H1 (cell line): Measurements from ENCODE around the gene ZFTA. TPM values are rescaled to one million over a fixed set of nuclear protein-coding genes. Genes with fewer than 3 reads are reported as not detected.

Source experiments
- CTCF ChIA-PET: fragments of 300-600 bp; sonication (Branson Sonifier 250); formaldehyde crosslinking; loops from one replicate; lab custom pipeline; 2021; ENCODE audit not compliant: partially characterized antibody; lab: Charles Lee
- POLR2A ChIA-PET: fragments of 300-600 bp; sonication (Branson Sonifier 250); formaldehyde crosslinking; loops from one replicate; lab custom pipeline; 2021; ENCODE audit warnings: inconsistent platforms; ENCODE audit not compliant: partially characterized antibody; lab: Charles Lee
- DNase-seq, 2 experiments: peaks; one replicate each; pipeline versions ENCODE4 v3.0.0 to v3.0.0-alpha.2; 2010 to 2022; ENCODE audit warnings: low spot score in 2 of 2, low read depth in 1 of 2, mixed read lengths in 1 of 2
- FAIRE-seq: peaks from 2 replicates; lab custom pipeline; 2011; peaks lifted over from hg19 to GRCh38; lab: Jason Lieb, UNC
- H2AFZ ChIP-seq: 2 replicates; pipeline ENCODE4 v1.8.1; 2012; ENCODE audit warnings: low read length, inconsistent platforms
- H2AK5ac ChIP-seq: 2 replicates; pipeline ENCODE4 v1.6.1; 2013; ENCODE audit warnings: low read depth, low read length
- H2BK120ac ChIP-seq: replicated peaks from 2 replicates; pipeline ENCODE3; 2013; ENCODE audit warnings: low read depth, low read length, inconsistent platforms
- H2BK12ac ChIP-seq: 2 replicates; pipeline ENCODE4 v1.6.1; 2013; ENCODE audit warnings: low read depth, low read length
- H2BK15ac ChIP-seq: 2 replicates; pipeline ENCODE4 v1.6.1; 2013; ENCODE audit warnings: low read length
- H2BK20ac ChIP-seq: 2 replicates; pipeline ENCODE4 v1.6.1; 2013; ENCODE audit warnings: low read length
- H2BK5ac ChIP-seq: 2 replicates; pipeline ENCODE4 v1.6.1; 2013; ENCODE audit warnings: low read depth, low read length
- H3K14ac ChIP-seq: 2 replicates; pipeline ENCODE4 v1.6.1; 2013; ENCODE audit warnings: inconsistent platforms; ENCODE audit not compliant: insufficient read length
- H3K18ac ChIP-seq: 2 replicates; pipeline ENCODE4 v1.6.1; 2013; ENCODE audit warnings: low read length; ENCODE audit errors: extremely low read depth
- H3K23ac ChIP-seq: 2 replicates; pipeline ENCODE4 v1.6.1; 2013; ENCODE audit warnings: inconsistent platforms; ENCODE audit not compliant: insufficient read length
- H3K23me2 ChIP-seq: 2 replicates; pipeline ENCODE4 v1.6.1; 2013; ENCODE audit warnings: low read depth, low read length
- H3K27ac ChIP-seq: 2 replicates; pipeline ENCODE4 v1.6.1; 2011; ENCODE audit warnings: low read depth, low read length, inconsistent platforms
- H3K27me3 ChIP-seq, 4 experiments: replicated peaks in 1 of 4; 1 replicate in 1 of 4; 2 replicates in 3 of 4; pipeline versions ENCODE4 v1.6.1 to v1.8.1; 2011 to 2013; ENCODE audit warnings: low read length in 3 of 4, mild to moderate bottlenecking in 3 of 4, inconsistent platforms in 2 of 4, mixed read lengths in 2 of 4, moderate library complexity in 1 of 4; ENCODE audit not compliant: control insufficient read depth in 3 of 4, insufficient read depth in 3 of 4; ENCODE audit errors: extremely low read depth in 1 of 4
- H3K36me3 ChIP-seq, 4 experiments: 2 replicates each; pipeline versions ENCODE4 v1.6.1 to v1.8.1; 2011 to 2013; ENCODE audit warnings: mild to moderate bottlenecking in 4 of 4, low read length in 3 of 4, moderate library complexity in 2 of 4, control low read depth in 1 of 4, inconsistent platforms in 1 of 4; ENCODE audit not compliant: insufficient read depth in 4 of 4, control insufficient read depth in 2 of 4
- H3K4ac ChIP-seq: replicated peaks from 2 replicates; pipeline ENCODE3; 2013; ENCODE audit warnings: low read length, low read depth, mixed read lengths, inconsistent platforms; ENCODE audit not compliant: insufficient read length
- H3K4me1 ChIP-seq, 4 experiments: replicated peaks in 1 of 4; 1 replicate in 1 of 4; 2 replicates in 3 of 4; pipeline versions ENCODE4 v1.6.1 to v1.8.1; 2011 to 2013; ENCODE audit warnings: low read length in 3 of 4, inconsistent platforms in 2 of 4, mixed read lengths in 1 of 4; ENCODE audit not compliant: insufficient read depth in 4 of 4, control insufficient read depth in 3 of 4
- H3K4me2 ChIP-seq, 2 experiments: 2 replicates each; pipeline versions ENCODE4 v1.6.1 to v1.8.1; 2011 to 2013; ENCODE audit warnings: low read depth in 2 of 2, low read length in 2 of 2, control low read depth in 1 of 2, inconsistent platforms in 1 of 2, mild to moderate bottlenecking in 1 of 2; ENCODE audit not compliant: insufficient read depth in 1 of 2
- H3K4me3 ChIP-seq, 4 experiments: fragments of 200-600, 300-600 bp in 1 of 4; sonication (generic), shearing (Covaris generic), sonication (Bioruptor Twin) in 1 of 4; 2 replicates each; pipeline versions ENCODE4 v1.5.1 to v1.8.1; 2011 to 2016; ENCODE audit warnings: low read length in 4 of 4, low read depth in 3 of 4, control low read depth in 2 of 4, inconsistent platforms in 2 of 4, mild to moderate bottlenecking in 2 of 4, mixed read lengths in 1 of 4, moderate library complexity in 1 of 4; ENCODE audit not compliant: insufficient read depth in 2 of 4; ENCODE audit errors: extremely low read depth in 1 of 4
- H3K56ac ChIP-seq: replicated peaks from 2 replicates; pipeline ENCODE3; 2013; ENCODE audit warnings: low read depth, mild to moderate bottlenecking, mixed read lengths, low read length, inconsistent platforms; ENCODE audit not compliant: insufficient read length
- H3K79me1 ChIP-seq: 2 replicates; pipeline ENCODE4 v1.6.1; 2013; ENCODE audit warnings: low read depth, low read length, control low read depth
- H3K79me2 ChIP-seq, 2 experiments: 2 replicates each; pipeline versions ENCODE4 v1.6.1 to v1.8.1; 2012 to 2013; ENCODE audit warnings: low read length in 2 of 2, mild to moderate bottlenecking in 2 of 2, inconsistent platforms in 1 of 2; ENCODE audit not compliant: insufficient read depth in 2 of 2, control insufficient read depth in 1 of 2
- H3K9ac ChIP-seq, 4 experiments: replicated peaks in 1 of 4; 1 replicate in 1 of 4; 2 replicates in 3 of 4; pipeline versions ENCODE4 v1.6.1 to v1.8.1; 2011 to 2013; ENCODE audit warnings: low read depth in 3 of 4, low read length in 3 of 4, control low read depth in 2 of 4, mild to moderate bottlenecking in 2 of 4, moderate library complexity in 2 of 4, inconsistent platforms in 1 of 4; ENCODE audit errors: extremely low read depth in 1 of 4
- H3K9me3 ChIP-seq, 2 experiments: 2 replicates each; pipeline versions ENCODE4 v1.6.1 to v1.8.1; 2012 to 2013; ENCODE audit warnings: mild to moderate bottlenecking in 2 of 2, moderate library complexity in 2 of 2, control low read depth in 1 of 2, inconsistent platforms in 1 of 2, low read depth in 1 of 2, low read length in 1 of 2, mixed read lengths in 1 of 2; ENCODE audit not compliant: insufficient read depth in 2 of 2
- H4K20me1 ChIP-seq, 2 experiments: replicated peaks in 1 of 2; 2 replicates each; pipeline versions ENCODE3 to v1.8.1; 2011 to 2013; ENCODE audit warnings: inconsistent platforms in 2 of 2, low read length in 2 of 2, mild to moderate bottlenecking in 1 of 2; ENCODE audit not compliant: insufficient read depth in 2 of 2, control insufficient read depth in 1 of 2
- H4K5ac ChIP-seq: 2 replicates; pipeline ENCODE4 v1.6.1; 2013; ENCODE audit warnings: low read length, low read depth, mixed read lengths, inconsistent platforms; ENCODE audit not compliant: insufficient read length
- H4K8ac ChIP-seq: 2 replicates; pipeline ENCODE4 v1.8.0; 2013; ENCODE audit warnings: mild to moderate bottlenecking, moderate library complexity, low read length, inconsistent platforms; ENCODE audit not compliant: insufficient read depth; ENCODE audit errors: extremely low read depth
- H4K91ac ChIP-seq: replicated peaks from 2 replicates; pipeline ENCODE3; 2013; ENCODE audit warnings: low read length, mixed read lengths, inconsistent platforms; ENCODE audit not compliant: insufficient read length
- CEBPB ChIP-seq: IDR thresholded peaks from 2 replicates; pipeline ENCODE4 v1.6.1; 2012; ENCODE audit warnings: low read depth, low read length
- GTF2F1 ChIP-seq: IDR thresholded peaks from 2 replicates; pipeline ENCODE4 v1.6.1; 2012; ENCODE audit warnings: low read depth, low read length, improper control_type of control experiment, borderline replicate concordance
- HDAC2 ChIP-seq, 2 experiments: fragments of 300-600 bp in 1 of 2; sonication (generic) in 1 of 2; IDR thresholded peaks; 2 replicates each; pipeline ENCODE4 v1.6.1; 2011 to 2012; ENCODE audit warnings: low read depth in 2 of 2, low read length in 2 of 2, mild to moderate bottlenecking in 2 of 2, moderate library complexity in 2 of 2, borderline replicate concordance in 1 of 2, inconsistent platforms in 1 of 2
- KDM1A ChIP-seq: fragments of 200-600, 300-600 bp; sonication (generic); IDR thresholded peaks from 2 replicates; pipeline ENCODE4 v1.7.1; 2016; ENCODE audit warnings: mild to moderate bottlenecking, low read length, borderline replicate concordance
- KDM4A ChIP-seq: IDR thresholded peaks from one replicate; pipeline ENCODE4 v1.7.1; 2012; ENCODE audit warnings: low read depth, mild to moderate bottlenecking, moderate library complexity, low read length, inconsistent platforms; ENCODE audit not compliant: severe bottlenecking
- NANOG ChIP-seq: IDR thresholded peaks from 2 replicates; pipeline ENCODE4 v1.6.1; 2011; ENCODE audit warnings: low read length, low read depth, mild to moderate bottlenecking, inconsistent platforms; ENCODE audit not compliant: insufficient read depth, poor library complexity, severe bottlenecking
- RBBP5 ChIP-seq: IDR thresholded peaks from 2 replicates; pipeline ENCODE4 v1.7.1; 2012; ENCODE audit warnings: low read depth, mild to moderate bottlenecking, inconsistent platforms, low read length, moderate library complexity, borderline replicate concordance
- RNF2 ChIP-seq: fragments of 200-900, 300-1000 bp; sonication (generic); IDR thresholded peaks from 2 replicates; pipeline ENCODE4 v1.7.1; 2016; ENCODE audit warnings: borderline replicate concordance, low read depth, mild to moderate bottlenecking, antibody characterized with exemption, low read length; ENCODE audit not compliant: poor library complexity, severe bottlenecking; ENCODE audit errors: missing control alignments
- SAP30 ChIP-seq: fragments of 300-600 bp; sonication (generic); IDR thresholded peaks from 2 replicates; pipeline ENCODE4 v1.7.1; 2012; ENCODE audit warnings: low read length, moderate library complexity, mild to moderate bottlenecking, inconsistent platforms; ENCODE audit not compliant: insufficient read depth, insufficient replicate concordance
- SP1 ChIP-seq: IDR thresholded peaks from 2 replicates; pipeline ENCODE4 v1.6.1; 2011; ENCODE audit warnings: low read depth, low read length
- SP2 ChIP-seq: IDR thresholded peaks from 2 replicates; pipeline ENCODE4 v1.6.1; 2012; ENCODE audit warnings: mild to moderate bottlenecking, low read length, inconsistent platforms
- USF2 ChIP-seq: IDR thresholded peaks from 2 replicates; pipeline ENCODE4 v1.6.1; 2011; ENCODE audit warnings: low read length, improper control_type of control experiment
- WGBS, 2 experiments: shearing (Covaris generic) in 1 of 2; methylation state at CpG; one replicate each; pipeline versions ENCODE4 v1.1.6 to v1.1.7; 2013 to 2015; ENCODE audit warnings: low lambda C conversion rate in 2 of 2, mixed read lengths in 2 of 2, inconsistent platforms in 1 of 2, low coverage in 1 of 2, missing lambda C conversion rate in 1 of 2; ENCODE audit not compliant: insufficient replicate concordance in 2 of 2, insufficient coverage in 1 of 2, insufficient read length in 1 of 2; ENCODE audit errors: extremely low coverage in 1 of 2, missing lambda C conversion rate in 1 of 2; 5-methylcytosine and 5-hydroxymethylcytosine counted together
- polyA plus RNA-seq, 7 experiments: library from polyadenylated mRNA; depleted of rRNA in 3 of 7; stranded (reverse) in 5 of 7; unstranded in 2 of 7; fragments of >200 nt in 5 of 7; fragments of 200-250 nt in 2 of 7; gene quantifications; 1 replicate in 5 of 7; 2 replicates in 1 of 7; 4 replicates in 1 of 7; pipeline versions ENCODE4 v1.2.1 to v1.2.3, GENCODE V29; 2011 to 2013; ENCODE audit warnings: missing spikeins in 2 of 7, mixed read lengths in 2 of 7
- total RNA-seq: library from RNA; stranded (reverse); fragmentation: NEBNext Ultra II Directional; extraction: Animal tissue kit (Norgen Biotek cat#: 25700); gene quantifications from 2 replicates; pipeline ENCODE4 v1.2.1, GENCODE V29; 2021

ZFTA gene
- total and polyA plus RNA-seq, 2 of the 8 experiments (the other 6 are each of a cell fraction or from before 2014, with no cell fraction given), result 9.5 to 34.0 TPM

- no peak overlapping the region for H3K27ac ChIP-seq
- H4K20me1 ChIP-seq, result peaks cover 2% of the 10 kb centered on the region in 2 experiments
- no peak overlapping the region for H3K4me3 ChIP-seq
- FAIRE-seq, result no peak
- H2AFZ ChIP-seq, result no peak overlapping the region
- no peaks in the 10 kb centered on the region for H3K27me3 ChIP-seq
- no peak overlapping the region for H3K56ac ChIP-seq
- H4K91ac ChIP-seq, result no peak overlapping the region
- DNase-seq, result no peak
- no peaks in the 10 kb centered on the region for H3K23me2 ChIP-seq
- no peaks in the 10 kb centered on the region; the same call in 1 of the 2 replicates for H3K79me1 ChIP-seq
- no peak overlapping the region for H3K14ac ChIP-seq
- no peak overlapping the region for H3K18ac ChIP-seq
- H2BK5ac ChIP-seq, result no peak overlapping the region
- no peak overlapping the region for H3K9ac ChIP-seq
- H3K4me2 ChIP-seq, result no peak overlapping the region
- no peak overlapping the region for H3K23ac ChIP-seq
- H2AK5ac ChIP-seq, result no peak overlapping the region
- H4K5ac ChIP-seq, result no peak overlapping the region
- no peak overlapping the region for H4K8ac ChIP-seq
- whole genome bisulfite sequencing, 2 experiments, result 92% methylated on average over 3 of the region's 3 CpGs; no CpG with 5 or more reads in 1 of the 2 experiments
- peaks cover 0 to 29% of the 10 kb centered on the region in 2 experiments; a peak in 1 of 4 replicates for H3K79me2 ChIP-seq
- H2BK120ac ChIP-seq, result no peak overlapping the region
- H2BK12ac ChIP-seq, result no peak overlapping the region
- no peak overlapping the region for H2BK15ac ChIP-seq
- H3K36me3 ChIP-seq, result no peaks in the 10 kb centered on the region
- H2BK20ac ChIP-seq, result no peak overlapping the region
- CTCF ChIA-PET, result interaction anchor here (2.8 kb wide), 1 partner anchor 9 kb away, joined by 22 read pairs; no protein-coding TSS in a partner anchor
- no peak overlapping the region for H3K4ac ChIP-seq
- POLR2A ChIA-PET, result no interaction called here
- H3K4me1 ChIP-seq, result no peaks in the 10 kb centered on the region
- H3K9me3 ChIP-seq, result no peaks in the 10 kb centered on the region
- TF ChIP-seq KDM4A, result no peak
- TF ChIP-seq GTF2F1, result no peak
- TF ChIP-seq USF2, result no peak
- TF ChIP-seq KDM1A, result no peak
- TF ChIP-seq NANOG, result no peak
- no peak for TF ChIP-seq RBBP5
- no peak for TF ChIP-seq SP1
- no peak for TF ChIP-seq HDAC2 (IDR thresholded peaks at IDR 0.05; ENCODE audit: borderline replicate concordance in 1 of 2, low read depth in 2 of 2, low read length in 2 of 2)
- no peak for TF ChIP-seq RNF2
- TF ChIP-seq SAP30, result no peak
- no peak for TF ChIP-seq CEBPB
- TF ChIP-seq SP2, result no peak
These were observed 39.2 kb downstream of the ZFTA start for GRCh38 chr11:63729326-63729725.
